Parathyroid adenoma (tissue), 2 donors: ENCODE measurements around the gene ERO1B.
A peak's percentile ranks its signal among the peaks of the same experiment; 100 is the strongest.

ENCODE experiments used
- H2AFZ ChIP-seq: fragments of 300-600 bp; sonication (generic); one replicate; pipeline ENCODE4 v1.7.0; 2017; ENCODE audit warnings: antibody characterized with exemption, mild to moderate bottlenecking
- H3K27ac ChIP-seq: fragments of 300-600 bp; sonication (generic); one replicate; pipeline ENCODE4 v1.7.0; 2017
- H3K27me3 ChIP-seq: fragments of 300-600 bp; sonication (generic); one replicate; pipeline ENCODE4 v1.7.0; 2017; ENCODE audit warnings: low read length; ENCODE audit not compliant: control insufficient read depth, insufficient read depth
- H3K36me3 ChIP-seq: fragments of 300-600 bp; sonication (generic); one replicate; pipeline ENCODE4 v1.7.0; 2017; ENCODE audit warnings: low read length; ENCODE audit not compliant: control insufficient read depth, insufficient read depth
- H3K4me1 ChIP-seq: fragments of 300-600 bp; sonication (generic); one replicate; pipeline ENCODE4 v1.7.0; 2017; ENCODE audit warnings: control low read depth
- H3K4me2 ChIP-seq: fragments of 300-600 bp; sonication (generic); one replicate; pipeline ENCODE4 v1.7.0; 2017; ENCODE audit warnings: low read length
- H3K4me3 ChIP-seq: fragments of 300-600 bp; sonication (generic); one replicate; pipeline ENCODE4 v1.7.0; 2017; ENCODE audit warnings: low read depth, low read length
- H3K79me2 ChIP-seq: fragments of 300-600 bp; sonication (generic); one replicate; pipeline ENCODE4 v1.7.0; 2017; ENCODE audit warnings: control low read depth
- H3K9ac ChIP-seq: fragments of 300-600 bp; sonication (generic); one replicate; pipeline ENCODE4 v1.7.0; 2017; ENCODE audit warnings: mild to moderate bottlenecking
- H3K9me3 ChIP-seq: fragments of 300-600 bp; sonication (generic); one replicate; pipeline ENCODE4 v1.7.0; 2017; ENCODE audit warnings: low read length; ENCODE audit not compliant: control insufficient read depth
- TF ChIP-seq, protein P1 (sequence below): fragments of 300-600 bp; sonication (generic); IDR thresholded peaks from one replicate; pipeline ENCODE4 v1.7.0; 2017; ENCODE audit warnings: antibody characterized with exemption, mild to moderate bottlenecking
- donor health status: primary hyperparathyroidism.

Gene ERO1B

DNA sequence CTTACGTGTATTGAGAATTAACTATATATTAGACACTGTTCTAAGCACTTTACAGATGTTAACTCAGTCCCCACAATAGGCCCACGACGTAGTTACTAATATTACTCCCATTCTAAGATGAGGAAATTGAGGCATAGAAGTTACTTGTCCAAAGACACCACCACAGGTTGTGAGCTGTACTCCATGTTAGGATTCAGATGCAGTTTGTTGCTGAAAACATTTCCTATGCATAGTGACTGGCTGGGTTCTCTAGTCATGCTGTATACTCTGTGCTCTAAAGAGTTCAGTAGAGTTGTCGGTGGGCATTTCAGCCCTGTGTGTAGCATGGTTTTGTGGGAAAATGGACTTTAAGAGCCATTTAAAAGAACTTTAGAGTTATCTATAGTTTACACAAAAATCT, 74.2 kb downstream of the ERO1B start:
- no peaks in the 10 kb centered on the region for H3K36me3 ChIP-seq
- peak overlapping the region; percentile 57 for H3K4me2 ChIP-seq
- no peaks in the 10 kb centered on the region for H3K9me3 ChIP-seq
- peak overlapping the region; percentile 77 for H3K27ac ChIP-seq
- no peaks in the 10 kb centered on the region for H3K27me3 ChIP-seq
- no peaks in the 10 kb centered on the region for H3K79me2 ChIP-seq
- H2AFZ ChIP-seq = no peak overlapping the region
- TF ChIP-seq, protein P1, sequence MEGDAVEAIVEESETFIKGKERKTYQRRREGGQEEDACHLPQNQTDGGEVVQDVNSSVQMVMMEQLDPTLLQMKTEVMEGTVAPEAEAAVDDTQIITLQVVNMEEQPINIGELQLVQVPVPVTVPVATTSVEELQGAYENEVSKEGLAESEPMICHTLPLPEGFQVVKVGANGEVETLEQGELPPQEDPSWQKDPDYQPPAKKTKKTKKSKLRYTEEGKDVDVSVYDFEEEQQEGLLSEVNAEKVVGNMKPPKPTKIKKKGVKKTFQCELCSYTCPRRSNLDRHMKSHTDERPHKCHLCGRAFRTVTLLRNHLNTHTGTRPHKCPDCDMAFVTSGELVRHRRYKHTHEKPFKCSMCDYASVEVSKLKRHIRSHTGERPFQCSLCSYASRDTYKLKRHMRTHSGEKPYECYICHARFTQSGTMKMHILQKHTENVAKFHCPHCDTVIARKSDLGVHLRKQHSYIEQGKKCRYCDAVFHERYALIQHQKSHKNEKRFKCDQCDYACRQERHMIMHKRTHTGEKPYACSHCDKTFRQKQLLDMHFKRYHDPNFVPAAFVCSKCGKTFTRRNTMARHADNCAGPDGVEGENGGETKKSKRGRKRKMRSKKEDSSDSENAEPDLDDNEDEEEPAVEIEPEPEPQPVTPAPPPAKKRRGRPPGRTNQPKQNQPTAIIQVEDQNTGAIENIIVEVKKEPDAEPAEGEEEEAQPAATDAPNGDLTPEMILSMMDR = no peak
- peaks cover 6% of the 10 kb centered on the region for H3K4me1 ChIP-seq
- no peak overlapping the region for H3K9ac ChIP-seq
- no peak overlapping the region for H3K4me3 ChIP-seq

DNA sequence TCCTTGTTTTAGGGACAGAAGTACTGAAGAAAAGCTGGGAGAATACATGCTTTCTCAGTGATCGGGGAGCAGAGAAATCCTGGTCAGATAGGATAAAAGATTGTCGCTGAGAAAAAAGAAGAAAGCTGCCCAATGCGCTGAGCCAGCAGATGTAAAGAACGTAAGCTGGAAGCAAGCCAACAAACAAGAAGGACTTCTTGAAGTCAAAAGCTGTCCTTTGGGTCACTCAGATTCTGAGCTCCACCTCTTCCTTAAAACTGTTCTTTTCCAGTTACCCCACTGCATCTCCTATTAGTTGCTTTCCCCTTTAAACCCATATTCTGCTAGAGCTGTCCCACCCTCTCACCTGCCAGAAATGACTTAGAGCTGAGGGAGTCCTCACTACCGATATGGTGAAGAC, 74.6 kb downstream of the ERO1B start:
- peak overlapping the region; percentile 53 for H2AFZ ChIP-seq
- H3K4me2 ChIP-seq = peak overlapping the region; percentile 57
- H3K4me3 ChIP-seq = peak overlapping the region; percentile 39
- H3K27me3 ChIP-seq = no peaks in the 10 kb centered on the region
- H3K9ac ChIP-seq = no peak overlapping the region
- peaks cover 6% of the 10 kb centered on the region for H3K4me1 ChIP-seq
- TF ChIP-seq, protein P1 = no peak
- H3K9me3 ChIP-seq = no peaks in the 10 kb centered on the region
- no peaks in the 10 kb centered on the region for H3K79me2 ChIP-seq
- peak overlapping the region; percentile 77 for H3K27ac ChIP-seq
- H3K36me3 ChIP-seq = no peaks in the 10 kb centered on the region

DNA sequence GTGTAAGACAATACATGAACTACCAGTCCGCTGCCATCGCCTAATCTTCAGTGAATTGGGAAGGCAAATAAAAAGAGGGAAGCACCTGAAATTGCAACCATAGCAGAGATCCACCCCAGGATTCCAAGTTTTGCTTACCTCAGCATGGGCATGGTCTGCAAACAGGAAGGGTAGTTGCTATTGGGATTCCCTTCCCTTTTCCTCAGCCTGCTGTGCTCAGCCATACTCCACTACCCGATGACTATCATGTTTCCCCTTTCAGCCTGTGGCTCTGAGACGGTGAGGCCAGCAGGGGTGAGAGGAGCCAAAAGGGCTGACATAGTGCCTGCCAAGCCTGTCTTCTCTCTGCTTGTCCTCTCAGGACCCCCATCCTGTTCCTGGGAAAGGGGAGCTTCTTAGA, 75.2 kb downstream of the ERO1B start:
- Histone ChIP-seq H3K9ac (no peak overlapping the region), H3K4me1 (peaks cover 6% of the 10 kb centered on the region), H3K4me3 (peak overlapping the region; percentile 39), H2AFZ (peak overlapping the region; percentile 53), H3K9me3 (no peaks in the 10 kb centered on the region), H3K27me3 (no peaks in the 10 kb centered on the region), H3K79me2 (no peaks in the 10 kb centered on the region), H3K4me2 (peak overlapping the region; percentile 57), H3K27ac (peak overlapping the region; percentile 77), H3K36me3 (no peaks in the 10 kb centered on the region)
- TF ChIP-seq, protein P1 = no peak

DNA sequence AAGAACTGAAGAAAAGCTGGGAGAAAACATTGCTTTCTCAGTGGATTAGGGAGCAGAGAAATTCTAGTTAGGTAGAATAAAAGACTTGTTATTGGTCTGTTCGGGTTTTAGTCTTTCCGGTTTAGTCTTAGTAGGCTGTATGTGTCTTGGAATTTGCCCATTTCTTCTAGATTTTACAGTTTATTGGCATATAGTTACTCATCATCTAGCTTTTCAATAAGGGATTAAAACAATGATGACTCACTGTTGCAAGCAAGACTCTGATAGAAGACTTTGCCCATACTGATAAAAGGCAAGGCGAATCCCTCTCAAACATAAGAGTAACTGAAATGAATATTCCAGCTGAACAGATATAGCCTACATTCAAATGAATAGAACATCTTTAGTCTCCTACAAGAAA, 77.1 kb downstream of the ERO1B start:
- H3K9ac ChIP-seq = no peak overlapping the region
- no peaks in the 10 kb centered on the region for H3K9me3 ChIP-seq
- H3K36me3 ChIP-seq = no peaks in the 10 kb centered on the region
- H2AFZ ChIP-seq = no peak overlapping the region
- no peaks in the 10 kb centered on the region for H3K27me3 ChIP-seq
- H3K79me2 ChIP-seq = no peaks in the 10 kb centered on the region
- H3K4me1 ChIP-seq = peaks cover 6% of the 10 kb centered on the region
- H3K27ac ChIP-seq = no peak overlapping the region
- H3K4me2 ChIP-seq = no peak overlapping the region
- H3K4me3 ChIP-seq = no peak overlapping the region
- TF ChIP-seq, protein P1 = no peak

DNA sequence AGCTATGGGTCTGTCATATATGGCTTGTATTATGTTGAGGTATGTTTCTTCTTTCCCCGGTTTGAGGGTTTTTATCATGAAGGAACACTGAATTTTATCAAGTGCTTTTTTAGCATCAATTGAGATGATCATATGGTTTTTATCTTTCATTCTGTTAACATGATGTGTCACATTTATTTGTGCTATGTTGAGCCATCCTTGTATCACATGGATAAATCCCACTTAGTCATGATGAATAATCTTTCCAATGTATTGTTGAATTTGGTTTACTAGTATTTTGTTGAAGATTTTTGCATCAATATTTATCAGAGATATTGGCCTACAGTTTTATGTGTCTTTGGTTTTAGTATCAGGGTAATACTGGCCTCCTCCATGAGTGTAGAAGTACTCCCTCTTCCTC, 77.7 kb downstream of the ERO1B start:
- Histone ChIP-seq H3K9me3 (no peaks in the 10 kb centered on the region), H3K4me3 (no peak overlapping the region), H3K9ac (no peak overlapping the region), H3K27me3 (no peaks in the 10 kb centered on the region), H3K27ac (no peak overlapping the region), H3K4me2 (no peak overlapping the region), H3K36me3 (no peaks in the 10 kb centered on the region), H2AFZ (no peak overlapping the region), H3K4me1 (peaks cover 6% of the 10 kb centered on the region), H3K79me2 (no peaks in the 10 kb centered on the region)
- TF ChIP-seq, protein P1 = no peak
